Inflammatory macrophage treated with lipopolysaccharide for 4 hours (primary cell): ENCODE measurements around the gene BRD1.

Experiments
- DNase-seq: peaks from one replicate; pipeline ENCODE4 v3.0.0-alpha.2; 2020

BRD1 gene

DNA sequence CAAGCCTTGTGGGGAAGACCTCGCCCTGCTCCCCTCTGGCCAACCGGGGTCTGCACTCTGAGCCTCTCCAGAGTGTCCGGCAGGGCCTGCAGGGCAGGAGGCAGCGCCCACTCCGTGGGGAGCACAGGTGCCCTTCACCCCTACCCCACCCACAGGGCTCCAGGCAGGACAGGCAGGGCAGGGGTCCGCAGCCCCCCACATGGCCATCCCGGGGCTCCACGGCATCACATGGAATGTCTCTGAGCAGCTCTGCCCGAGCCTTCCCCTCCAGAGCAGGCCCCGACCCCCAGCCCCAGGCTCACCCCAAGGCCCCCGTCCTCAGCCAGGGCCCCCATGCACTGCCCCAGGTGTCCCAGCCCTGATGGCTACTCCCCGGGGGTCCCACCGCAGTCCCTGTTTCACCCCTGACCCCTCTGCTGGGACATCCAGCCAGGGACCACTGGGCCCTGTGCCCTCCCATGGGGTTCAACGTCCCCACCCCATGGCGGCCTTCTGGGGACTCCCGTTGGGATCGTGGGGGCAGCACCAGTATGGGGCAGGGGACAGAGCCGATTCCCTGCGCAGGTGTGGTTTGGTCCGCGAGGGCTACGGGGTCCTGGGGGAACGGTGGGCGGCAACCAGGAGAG lies 77.7 kb downstream of the BRD1 start:
- DNase-seq, result no peak

GRCh38 chr22:49749227-49749626 lies 78.4 kb downstream of the BRD1 start:
- no peak for DNase-seq

DNA sequence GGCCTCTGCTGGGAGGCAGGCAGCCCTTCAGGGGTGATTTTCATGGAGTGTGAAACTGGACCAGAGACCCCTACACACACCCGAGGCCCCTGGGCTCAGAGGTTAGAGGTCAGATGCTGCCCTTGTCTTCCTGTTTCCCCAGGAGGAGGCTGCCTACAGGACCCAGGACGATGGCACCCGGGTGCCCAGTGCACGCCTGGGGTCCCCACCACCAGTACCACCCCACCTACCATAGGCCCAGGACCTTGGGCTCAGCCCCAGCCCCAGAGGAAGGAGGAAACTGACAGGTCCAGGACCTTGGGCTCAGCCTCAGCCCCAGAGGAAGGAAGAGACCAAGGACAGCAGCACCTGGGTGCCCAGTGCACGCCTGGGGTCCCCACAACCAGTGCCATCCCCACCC lies 79.2 kb downstream of the BRD1 start:
- DNase-seq, result no peak

- DNase-seq, result no peak
These were observed 80.0 kb downstream of the BRD1 start for GRCh38 chr22:49747716-49748115.

GRCh38 chr22:49747130-49747529 lies 80.5 kb downstream of the BRD1 start:
- DNase-seq, result no peak

- DNase-seq, result no peak
These were observed 81.6 kb downstream of the BRD1 start for GRCh38 chr22:49746065-49746464.

- DNase-seq, result no peak
These were observed 87.4 kb downstream of the BRD1 start for GRCh38 chr22:49740242-49740641.

DNA sequence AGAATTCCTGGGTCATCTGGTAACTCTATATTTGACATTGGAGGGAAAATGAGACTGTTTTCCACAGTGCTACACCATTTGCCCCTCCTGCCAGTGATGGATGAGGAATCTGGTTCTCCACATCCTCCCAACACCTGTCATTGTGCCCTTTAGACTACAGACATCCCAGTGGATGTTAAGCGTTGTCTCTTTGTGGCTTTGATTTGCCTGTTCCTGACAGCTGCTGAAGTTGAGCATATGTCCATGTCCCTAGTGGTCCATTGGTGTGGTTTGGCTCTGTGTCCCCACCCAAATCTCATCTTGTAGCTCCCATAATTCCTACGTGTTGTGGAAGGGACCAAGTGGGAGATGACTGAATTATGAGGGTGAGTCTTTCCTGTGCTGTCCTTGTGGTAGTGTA lies 88.5 kb downstream of the BRD1 start:
- DNase-seq, result no peak

- DNase-seq, result no peak
These were observed 89.1 kb downstream of the BRD1 start for GRCh38 chr22:49738566-49738965.

- DNase-seq, result no peak
These were observed 89.7 kb downstream of the BRD1 start for GRCh38 chr22:49738006-49738405.

DNA sequence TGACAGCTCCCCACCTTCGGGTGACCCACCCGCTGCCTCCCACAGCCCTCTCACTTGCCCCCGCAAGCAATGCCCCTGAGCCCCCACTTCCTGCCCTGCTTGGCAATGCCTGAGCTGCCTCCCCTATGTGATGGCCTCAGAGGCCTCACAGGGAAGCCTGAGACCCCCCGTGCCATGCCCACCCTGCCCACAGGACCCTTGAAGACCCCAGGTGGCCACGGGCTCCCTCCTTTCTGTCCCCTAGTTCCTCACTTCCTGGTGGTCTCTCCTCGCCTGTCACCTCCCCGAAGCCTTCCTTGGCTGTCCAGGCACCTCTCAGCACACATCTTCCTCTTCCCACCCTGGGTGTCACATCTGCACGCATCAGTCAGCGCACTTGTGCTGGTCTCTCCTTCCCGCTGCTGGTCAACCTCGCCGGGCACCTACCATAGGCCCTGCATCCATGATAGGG lies 90.5 kb downstream of the BRD1 start:
- DNase-seq, result no peak

DNA sequence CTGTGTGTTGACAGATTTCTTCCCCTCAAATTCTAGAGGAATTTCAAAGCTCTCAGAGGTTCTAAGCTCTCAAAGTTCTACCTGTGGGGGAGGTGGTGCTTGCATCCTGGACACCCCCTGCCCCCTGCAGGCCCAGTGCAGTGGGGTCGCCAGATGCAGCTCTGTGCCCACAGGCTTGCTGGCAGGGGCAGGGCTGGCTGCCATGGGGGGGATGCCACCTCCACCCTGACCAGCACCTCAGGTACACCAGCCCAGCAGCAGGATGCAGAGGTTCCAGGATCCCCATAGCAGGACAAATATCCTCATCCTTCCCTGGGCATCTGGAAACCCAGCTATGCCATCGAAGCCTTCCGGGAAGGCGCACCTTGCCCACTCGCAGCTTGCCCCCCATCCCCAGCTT lies 91.1 kb downstream of the BRD1 start:
- DNase-seq, result no peak

GRCh38 chr22:49735901-49736421 lies 91.7 kb downstream of the BRD1 start:
- no peak for DNase-seq

DNA sequence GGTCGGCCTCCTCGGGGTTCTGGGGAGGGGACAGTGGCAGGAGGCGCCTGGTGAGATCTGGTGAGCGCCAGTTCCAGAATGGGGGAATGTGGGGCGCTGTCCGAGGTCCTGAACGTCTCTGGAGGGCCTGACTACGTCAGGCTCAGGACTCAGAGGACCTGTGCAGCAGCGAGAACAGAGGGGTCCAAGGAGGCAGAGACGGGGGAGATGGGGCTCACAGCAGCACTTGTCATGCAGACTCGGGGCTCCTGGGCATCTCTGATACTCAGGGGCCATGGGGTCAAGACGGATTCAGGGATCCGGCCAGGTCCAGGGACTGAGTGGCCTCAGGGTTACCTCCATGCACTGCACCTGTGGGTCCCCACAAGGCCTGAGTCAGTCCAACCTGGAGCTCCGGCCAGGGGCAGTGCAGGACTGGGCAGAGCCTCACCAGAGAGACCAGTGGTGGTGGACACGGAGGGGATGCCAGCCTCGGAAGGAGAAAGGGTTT lies 92.2 kb downstream of the BRD1 start:
- no peak for DNase-seq

GRCh38 chr22:49734882-49735281 lies 92.8 kb downstream of the BRD1 start:
- DNase-seq, result no peak

- DNase-seq, result no peak
These were observed 93.3 kb downstream of the BRD1 start for GRCh38 chr22:49734390-49734789.

DNA sequence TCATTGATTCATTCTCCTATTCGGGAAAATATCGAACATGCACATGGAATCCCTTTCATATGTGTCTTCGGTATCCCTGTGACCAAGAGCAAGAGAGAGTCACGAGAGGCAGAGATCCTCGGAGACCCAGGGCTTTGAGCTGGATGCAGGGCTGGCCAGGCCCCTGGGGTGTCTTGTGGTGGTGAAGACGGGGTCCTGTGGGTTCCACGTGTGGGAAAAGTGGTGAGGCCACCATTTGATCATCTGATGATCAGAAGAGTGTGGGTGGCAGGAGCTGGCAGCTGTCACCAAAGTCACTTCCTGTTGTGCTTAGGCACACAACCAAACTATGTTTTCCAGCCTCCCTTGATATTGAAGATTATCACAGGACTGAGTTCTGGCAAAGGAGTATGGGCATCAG lies 94.0 kb downstream of the BRD1 start:
- DNase-seq, result no peak

DNA sequence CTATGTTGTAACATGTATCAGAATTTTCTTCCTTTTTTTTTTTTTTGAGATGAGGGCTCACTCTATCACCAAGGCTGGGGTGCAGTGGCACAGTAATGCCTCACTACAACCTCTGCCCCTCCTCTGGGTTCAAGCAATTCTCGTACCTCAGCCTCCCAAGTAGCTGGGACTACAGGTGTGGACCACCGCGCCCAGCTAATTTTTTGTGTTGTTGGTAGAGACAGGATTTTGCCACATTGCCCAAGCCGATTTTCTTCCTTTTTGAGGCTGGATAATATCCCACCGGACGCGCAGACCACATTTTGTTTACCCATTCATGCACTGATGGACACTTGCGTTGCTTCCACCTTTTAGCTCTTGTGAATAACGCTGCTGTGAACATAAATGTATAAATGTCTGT lies 97.0 kb downstream of the BRD1 start:
- DNase-seq, result no peak

DNA sequence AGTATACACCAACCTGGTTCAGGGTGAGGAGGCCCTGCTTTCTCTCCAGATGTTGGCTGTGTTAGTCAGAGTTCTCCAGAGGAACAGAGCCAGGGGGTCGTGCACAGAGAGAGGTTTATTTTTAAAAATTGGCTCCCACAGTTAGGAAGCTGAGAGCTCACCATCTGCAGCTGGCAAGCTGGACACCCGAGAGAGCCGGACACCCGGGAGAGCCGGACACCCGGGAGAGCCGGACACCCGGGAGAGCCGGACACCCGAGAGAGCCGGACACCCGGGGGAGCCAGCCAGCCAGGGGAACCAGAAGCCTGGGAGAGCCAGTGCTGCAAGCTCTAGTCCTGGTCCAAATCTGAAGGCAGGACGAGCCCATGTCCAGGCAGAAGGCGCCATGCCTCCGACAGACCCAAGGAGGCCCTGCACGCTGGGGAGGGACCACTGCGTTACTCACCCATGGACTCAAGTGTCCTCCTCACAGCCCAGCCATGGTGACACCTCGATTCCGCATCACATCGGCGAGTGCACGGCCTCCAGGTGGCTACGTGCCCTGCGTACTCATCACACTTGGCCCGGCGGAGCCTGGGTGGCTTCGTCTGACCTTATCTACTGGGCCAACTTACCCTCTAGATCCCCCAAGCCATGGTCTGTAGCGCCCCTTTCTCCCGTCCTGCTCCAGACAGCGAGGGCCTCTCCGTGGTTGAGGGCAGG lies 99.0 kb downstream of the BRD1 start:
- DNase-seq, result no peak

DNA sequence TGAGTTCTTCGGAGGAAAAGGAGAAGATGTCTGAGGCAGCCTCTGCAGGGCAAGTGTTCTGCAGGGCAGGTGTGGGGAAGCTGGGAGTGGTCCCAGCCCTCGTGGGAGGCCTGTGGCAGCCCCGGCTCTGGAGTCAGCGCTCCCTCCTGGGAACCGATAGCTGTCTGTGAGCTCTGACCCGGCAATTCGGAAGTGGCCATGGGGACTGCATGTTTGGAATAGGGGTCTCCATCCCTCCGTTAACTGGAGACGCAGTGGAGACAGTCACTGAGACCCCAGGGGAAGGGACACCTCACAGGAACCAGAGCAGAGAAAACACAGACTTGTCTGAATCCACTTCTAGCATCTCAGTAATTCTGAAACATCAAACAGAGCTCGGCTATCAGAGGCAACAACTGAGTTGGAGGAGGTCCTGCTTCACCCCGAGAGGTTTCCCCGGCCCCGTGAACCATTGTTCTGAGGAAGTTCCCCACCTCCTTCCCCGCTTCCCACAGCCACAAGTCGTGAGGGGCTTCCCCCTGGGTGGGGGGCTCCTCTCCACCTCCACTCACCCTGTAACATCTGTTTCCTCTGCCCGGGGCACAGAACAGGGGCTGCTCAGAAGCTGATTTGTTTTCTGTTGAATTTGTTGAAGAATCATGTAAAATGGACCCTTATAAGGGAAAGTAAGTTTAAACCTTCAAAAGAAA lies 99.6 kb downstream of the BRD1 start:
- DNase-seq, result no peak

- DNase-seq, result no peak
These were observed 100.3 kb downstream of the BRD1 start for GRCh38 chr22:49727191-49727880.

GRCh38 chr22:49726701-49727101 lies 101.0 kb downstream of the BRD1 start:
- DNase-seq, result no peak

GRCh38 chr22:49726022-49726681 lies 101.5 kb downstream of the BRD1 start:
- no peak for DNase-seq
